IPS-18a (cell line): ENCODE results near the gene SLTM.
A peak's percentile ranks its signal among the peaks of the same experiment; 100 is the strongest.
"Not testable (repeated sequence)": the region's sequence is repeated elsewhere in the genome, so short reads cannot be mapped to it uniquely, and the experiment has no call there.

Experiments
- H3K27ac ChIP-seq: one replicate; pipeline ENCODE4 v1.5.1; 2013; ENCODE audit warnings: low read length
- H3K27me3 ChIP-seq: one replicate; pipeline ENCODE4 v1.6.1; 2013; ENCODE audit warnings: mild to moderate bottlenecking, low read length; ENCODE audit not compliant: control insufficient read depth, insufficient read depth
- H3K36me3 ChIP-seq: one replicate; pipeline ENCODE4 v1.6.1; 2013; ENCODE audit warnings: low read depth, low read length; ENCODE audit not compliant: control insufficient read depth
- H3K4me1 ChIP-seq: one replicate; pipeline ENCODE4 v1.6.1; 2013; ENCODE audit warnings: low read depth, low read length; ENCODE audit not compliant: control insufficient read depth
- H3K4me3 ChIP-seq: one replicate; pipeline ENCODE4 v1.5.1; 2013; ENCODE audit warnings: low read length
- H3K9ac ChIP-seq: one replicate; pipeline ENCODE4 v1.6.1; 2013; ENCODE audit warnings: mild to moderate bottlenecking, low read length, moderate library complexity
- H3K9me3 ChIP-seq: one replicate; pipeline ENCODE4 v1.6.1; 2013; ENCODE audit warnings: low read depth, low read length; ENCODE audit not compliant: control insufficient read depth

SLTM gene

GRCh38 chr15:58839485-58839884 lies 94.0 kb downstream of the SLTM start:
- no peaks in the 10 kb centered on the region for H3K36me3 ChIP-seq
- no peak overlapping the region for H3K9ac ChIP-seq
- H3K27me3 ChIP-seq, result no peaks in the 10 kb centered on the region
- no peaks in the 10 kb centered on the region for H3K9me3 ChIP-seq
- peaks cover 5% of the 10 kb centered on the region for H3K4me1 ChIP-seq
- H3K4me3 ChIP-seq, result no peak overlapping the region
- H3K27ac ChIP-seq, result no peak overlapping the region

DNA sequence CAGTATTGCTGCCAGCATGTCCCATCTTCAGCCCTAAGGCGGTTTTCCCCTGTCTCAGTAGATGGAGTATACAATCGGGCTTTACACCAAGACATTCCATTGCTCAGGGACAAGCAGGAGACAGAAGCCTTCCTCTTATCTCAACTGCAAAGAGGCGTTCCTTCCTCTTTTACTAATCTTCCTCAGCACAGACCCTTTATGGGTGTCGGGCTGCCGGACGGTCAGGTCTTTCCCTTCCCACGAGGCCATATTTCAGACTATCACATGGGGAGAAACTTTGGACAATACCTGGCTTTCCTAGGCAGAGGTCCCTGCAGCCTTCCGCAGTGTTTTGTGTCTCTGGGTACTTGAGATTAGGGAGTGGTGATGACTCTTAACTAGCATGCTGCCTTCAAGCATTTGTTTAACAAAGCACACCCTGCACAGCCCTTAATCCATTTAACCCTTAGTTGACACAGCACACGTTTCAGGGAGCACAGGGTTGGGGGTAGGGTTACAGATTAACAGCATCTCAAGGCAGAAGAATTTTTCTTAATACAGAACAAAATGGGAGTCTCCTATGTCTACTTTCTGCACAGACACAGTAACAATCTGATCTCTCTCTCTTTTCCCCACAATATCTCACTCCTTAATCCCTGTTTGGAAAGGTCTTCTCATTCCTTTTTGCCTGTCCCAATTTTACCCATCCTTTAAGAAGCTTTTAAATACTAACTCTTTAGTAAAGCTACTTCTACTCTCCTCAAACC lies 99.6 kb downstream of the SLTM start:
- Histone ChIP-seq H3K4me3 (peak overlapping the region; percentile 50), H3K4me1 (peaks cover 23% of the 10 kb centered on the region), H3K27ac (peak overlapping the region; percentile 64), H3K9ac (peak overlapping the region; percentile 70)
- H3K36me3 ChIP-seq, H3K9me3 ChIP-seq, H3K27me3 ChIP-seq: not testable (repeated sequence)

DNA sequence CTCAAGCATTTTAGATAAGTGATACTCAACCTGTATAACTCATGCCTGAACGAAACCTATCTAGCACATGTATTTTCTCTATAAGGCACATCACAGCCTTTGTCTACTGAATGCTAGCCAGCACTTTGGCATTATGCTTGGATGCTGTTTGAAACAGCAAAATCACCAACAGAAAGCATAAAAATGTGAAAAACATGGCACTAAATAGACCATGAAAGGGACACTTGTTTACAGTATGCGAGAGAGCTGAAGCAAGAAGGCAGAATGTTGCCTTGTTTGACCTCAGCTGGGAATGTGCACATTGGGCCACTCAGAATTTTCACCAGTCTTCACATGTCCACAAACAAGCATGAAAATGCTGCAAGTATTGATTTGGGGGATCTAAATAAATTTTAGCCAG lies 102.9 kb downstream of the SLTM start:
- H3K27ac ChIP-seq, result no peak overlapping the region
- no peaks in the 10 kb centered on the region for H3K36me3 ChIP-seq
- H3K9ac ChIP-seq, result no peak overlapping the region
- peaks cover 23% of the 10 kb centered on the region for H3K4me1 ChIP-seq
- no peaks in the 10 kb centered on the region for H3K9me3 ChIP-seq
- H3K4me3 ChIP-seq, result no peak overlapping the region
- no peaks in the 10 kb centered on the region for H3K27me3 ChIP-seq
